Endodermal cell (in vitro differentiated cells): ENCODE measurements around the gene AKT3. TPM values are rescaled to one million over a fixed set of nuclear protein-coding genes. Genes with fewer than 3 reads are reported as not detected.
A peak's percentile ranks its signal among the peaks of the same experiment; 100 is the strongest.

Experiments
- DNase-seq: peaks from one replicate; pipeline ENCODE4 v3.0.0-alpha.2; 2017
- H3K27ac ChIP-seq: 2 replicates; pipeline ENCODE4 v1.5.1; 2013; ENCODE audit warnings: mild to moderate bottlenecking, low read depth, low read length, moderate library complexity
- H3K27me3 ChIP-seq: 2 replicates; pipeline ENCODE4 v1.6.1; 2013; ENCODE audit warnings: mild to moderate bottlenecking, low read length, moderate library complexity; ENCODE audit not compliant: insufficient read depth, control insufficient read depth, poor library complexity, severe bottlenecking
- H3K36me3 ChIP-seq: 2 replicates; pipeline ENCODE4 v1.7.0; 2013; ENCODE audit warnings: mild to moderate bottlenecking, low read length, moderate library complexity; ENCODE audit not compliant: control insufficient read depth, insufficient read depth
- H3K4me1 ChIP-seq: one replicate; pipeline ENCODE4 v1.7.0; 2013; ENCODE audit warnings: low read length; ENCODE audit not compliant: control insufficient read depth, insufficient read depth
- H3K4me3 ChIP-seq: 2 replicates; pipeline ENCODE4 v1.5.1; 2013; ENCODE audit warnings: mild to moderate bottlenecking, low read length, moderate library complexity
- H3K9ac ChIP-seq: 2 replicates; pipeline ENCODE4 v1.6.1; 2013; ENCODE audit warnings: mild to moderate bottlenecking, low read length, moderate library complexity; ENCODE audit not compliant: poor library complexity, severe bottlenecking; ENCODE audit errors: extremely low read depth
- H3K9me3 ChIP-seq: 2 replicates; pipeline ENCODE4 v1.6.1; 2013; ENCODE audit warnings: mild to moderate bottlenecking, low read length, moderate library complexity; ENCODE audit not compliant: control insufficient read depth
- H3K27ac Mint-ChIP-seq: 2 replicates; pipeline ENCODE4 v1.8.0; 2020; ENCODE audit warnings: mixed read lengths
- H3K27me3 Mint-ChIP-seq: 2 replicates; pipeline ENCODE4 v1.8.0; 2021; ENCODE audit warnings: mild to moderate bottlenecking, mixed read lengths; ENCODE audit not compliant: insufficient read depth
- H3K36me3 Mint-ChIP-seq: 2 replicates; pipeline ENCODE4 v1.8.0; 2020; ENCODE audit warnings: low read depth, mixed read lengths
- H3K4me1 Mint-ChIP-seq: 2 replicates; pipeline ENCODE4 v1.8.0; 2020; ENCODE audit warnings: mixed read lengths
- H3K4me3 Mint-ChIP-seq: 2 replicates; pipeline ENCODE4 v1.8.0; 2020; ENCODE audit warnings: mild to moderate bottlenecking, moderate library complexity, mixed read lengths
- H3K9me3 Mint-ChIP-seq: 2 replicates; pipeline ENCODE4 v1.8.0; 2020; ENCODE audit warnings: mild to moderate bottlenecking, mixed read lengths
- CTCF ChIP-seq: fragments of 200-600 bp; sonication (generic); conservative IDR thresholded peaks from 2 replicates; pipeline ENCODE4 v1.5.0; 2021; ENCODE audit warnings: antibody characterized with exemption, mild to moderate bottlenecking
- WGBS, 2 experiments: methylation state at CpG; one replicate each; pipeline versions ENCODE4 v1.1.5 to v1.1.7; 2013; ENCODE audit warnings: missing lambda C conversion rate in 2 of 2, mixed read lengths in 1 of 2; ENCODE audit not compliant: insufficient coverage in 1 of 2, insufficient read length in 1 of 2; 5-methylcytosine and 5-hydroxymethylcytosine counted together
- total RNA-seq, 2 donors: library from RNA; stranded (reverse); fragmentation: NEBNext Ultra II Directional in 1 of 2; extraction: Animal tissue kit (Norgen Biotek cat#: 25700) in 1 of 2; gene quantifications; 2 replicates in 1 of 2; 3 replicates in 1 of 2; pipeline ENCODE4 v1.2.1, GENCODE V29; 2021

Gene AKT3
- total RNA-seq, 2 donors from 2014 or later, result 38.2 to 49.1 TPM

GRCh38 chr1:243546457-243546856 is 303.6 kb downstream of the AKT3 start:
- Mint-ChIP-seq H3K9me3 (no peaks in the 10 kb centered on the region), H3K4me1 (no peaks in the 10 kb centered on the region), H3K27ac (no peak overlapping the region), H3K4me3 (no peak overlapping the region), H3K36me3 (no peaks in the 10 kb centered on the region), H3K27me3 (no peaks in the 10 kb centered on the region)
- H3K4me3 ChIP-seq, result no peak overlapping the region
- no peaks in the 10 kb centered on the region for H3K9me3 ChIP-seq
- no peaks in the 10 kb centered on the region for H3K4me1 ChIP-seq
- H3K27me3 ChIP-seq, result no peaks in the 10 kb centered on the region
- 0% methylated on average over 1 of the region's 1 CpG for WGBS, 2 experiments
- DNase-seq, result no peak
- TF ChIP-seq CTCF, result no peak
- peaks cover 4% of the 10 kb centered on the region for H3K36me3 ChIP-seq
- no peak overlapping the region for H3K27ac ChIP-seq
- no peak overlapping the region for H3K9ac ChIP-seq

GRCh38 chr1:243543501-243543900 is 306.5 kb downstream of the AKT3 start:
- DNase-seq, result no peak
- Histone ChIP-seq H3K9me3 (no peaks in the 10 kb centered on the region), H3K9ac (no peak overlapping the region), H3K36me3 (peaks cover 4% of the 10 kb centered on the region), H3K27ac (no peak overlapping the region), H3K27me3 (no peaks in the 10 kb centered on the region), H3K4me3 (no peak overlapping the region), H3K4me1 (no peaks in the 10 kb centered on the region)
- no peak overlapping the region for H3K27ac Mint-ChIP-seq
- no peaks in the 10 kb centered on the region for H3K36me3 Mint-ChIP-seq
- whole genome bisulfite sequencing, 2 experiments, result 95% methylated on average over 2 of the region's 2 CpGs; no CpG with 5 or more reads in 1 of the 2 experiments
- H3K4me1 Mint-ChIP-seq, result no peaks in the 10 kb centered on the region
- TF ChIP-seq CTCF, result no peak
- no peaks in the 10 kb centered on the region for H3K27me3 Mint-ChIP-seq
- H3K9me3 Mint-ChIP-seq, result no peaks in the 10 kb centered on the region
- no peak overlapping the region for H3K4me3 Mint-ChIP-seq

GRCh38 chr1:243542739-243543415 is 307.2 kb downstream of the AKT3 start:
- Mint-ChIP-seq H3K27ac (no peak overlapping the region), H3K27me3 (no peaks in the 10 kb centered on the region), H3K36me3 (no peaks in the 10 kb centered on the region), H3K4me3 (no peak overlapping the region), H3K4me1 (no peaks in the 10 kb centered on the region), H3K9me3 (no peaks in the 10 kb centered on the region)
- Histone ChIP-seq H3K9ac (no peak overlapping the region), H3K27me3 (no peaks in the 10 kb centered on the region), H3K36me3 (peaks cover 2% of the 10 kb centered on the region), H3K27ac (no peak overlapping the region), H3K4me3 (no peak overlapping the region), H3K4me1 (no peaks in the 10 kb centered on the region), H3K9me3 (no peaks in the 10 kb centered on the region)
- WGBS, 2 experiments, result 77 to 79% methylated on average over 6 to 7 of the region's 7 CpGs
- DNase-seq, result no peak
- peak; percentile 26 for TF ChIP-seq CTCF
